GM23338 (cell line): Measurements from ENCODE around the gene MFSD6L.
A peak's percentile ranks its signal among the peaks of the same experiment; 100 is the strongest.

Source experiments
- EZH2 ChIP-seq: fragments of 200-600 bp; sonication (generic); IDR thresholded peaks from one replicate; pipeline ENCODE4 v1.8.0; 2017; ENCODE audit warnings: antibody characterized with exemption, mild to moderate bottlenecking, low read depth; ENCODE audit not compliant: unreplicated experiment
- EZH2phosphoT487 ChIP-seq: fragments of 200-600 bp; sonication (generic); IDR thresholded peaks from one replicate; pipeline ENCODE4 v1.8.1; 2018; ENCODE audit warnings: antibody characterized with exemption; ENCODE audit not compliant: unreplicated experiment
- JUNB ChIP-seq: IDR thresholded peaks from one replicate; pipeline ENCODE4 v1.6.1; 2016; ENCODE audit warnings: antibody characterized with exemption; ENCODE audit not compliant: unreplicated experiment
- POLR2AphosphoS5 ChIP-seq: IDR thresholded peaks from 2 replicates; pipeline ENCODE4 v1.6.1; 2016; ENCODE audit warnings: antibody characterized with exemption, low read depth
- STAT1 ChIP-seq: IDR thresholded peaks from one replicate; pipeline ENCODE4 v1.6.1; 2016; ENCODE audit warnings: antibody characterized with exemption; ENCODE audit not compliant: unreplicated experiment
- TF ChIP-seq, protein P1 (sequence below), 2 experiments: fragments of 200-600 bp in 1 of 2; sonication (generic) in 1 of 2; conservative IDR thresholded peaks; 2 replicates each; pipeline versions ENCODE4 v1.5.1 to v1.6.1; 2016 to 2017; ENCODE audit warnings: antibody characterized with exemption in 2 of 2, low read depth in 2 of 2, mild to moderate bottlenecking in 2 of 2, moderate library complexity in 1 of 2
- TF ChIP-seq, protein P2 (sequence below): IDR thresholded peaks from one replicate; pipeline ENCODE4 v1.6.1; 2018; ENCODE audit warnings: antibody characterized with exemption; ENCODE audit not compliant: unreplicated experiment

DNA sequence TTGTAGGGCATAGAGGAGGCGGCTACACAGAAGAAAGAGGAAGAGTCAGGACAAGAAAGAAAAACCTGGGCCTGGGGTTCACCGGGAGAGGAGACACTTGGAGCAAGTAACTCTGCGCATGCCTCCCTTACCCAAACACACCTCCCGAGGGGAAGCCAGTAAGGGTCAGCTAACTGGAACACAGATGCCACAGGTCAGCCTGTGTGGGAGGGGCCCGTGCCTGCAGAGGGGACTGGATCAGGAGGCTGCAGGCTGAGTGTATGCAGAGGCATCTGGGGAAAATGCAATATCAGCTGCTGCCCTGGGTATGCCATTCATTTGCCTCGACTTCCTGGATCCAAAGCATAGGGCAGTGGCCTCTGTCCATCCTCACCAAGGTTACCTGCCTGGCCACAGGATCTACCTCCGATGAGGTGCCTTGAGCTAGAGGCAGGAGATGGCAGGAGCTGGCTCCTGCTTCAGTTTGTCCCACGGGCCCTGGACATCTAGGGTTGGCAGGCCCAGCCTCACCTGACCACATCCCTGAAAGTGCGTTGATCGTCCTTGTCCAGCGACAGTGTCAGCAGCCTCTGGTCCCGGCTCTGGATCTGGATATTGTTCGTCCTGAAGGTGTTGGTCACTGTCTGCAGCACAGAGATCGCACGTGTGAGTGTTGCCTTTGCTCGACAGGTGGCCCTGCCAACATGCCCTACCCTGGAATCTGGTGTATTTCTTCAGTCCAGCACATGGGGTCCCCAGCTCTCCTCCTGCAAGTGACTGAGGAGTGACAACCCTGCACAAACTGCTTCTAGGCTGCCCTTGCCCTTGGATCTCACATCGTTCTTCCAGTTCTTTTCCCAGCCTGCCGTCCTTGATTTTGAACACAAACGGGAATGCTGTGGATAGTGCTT lies 4.6 kb upstream of the MFSD6L start:
- TF ChIP-seq JUNB (no peak), EZH2 (no peak), POLR2AphosphoS5 (no peak), EZH2phosphoT487 (no peak), STAT1 (no peak)
- TF ChIP-seq, protein P1, sequence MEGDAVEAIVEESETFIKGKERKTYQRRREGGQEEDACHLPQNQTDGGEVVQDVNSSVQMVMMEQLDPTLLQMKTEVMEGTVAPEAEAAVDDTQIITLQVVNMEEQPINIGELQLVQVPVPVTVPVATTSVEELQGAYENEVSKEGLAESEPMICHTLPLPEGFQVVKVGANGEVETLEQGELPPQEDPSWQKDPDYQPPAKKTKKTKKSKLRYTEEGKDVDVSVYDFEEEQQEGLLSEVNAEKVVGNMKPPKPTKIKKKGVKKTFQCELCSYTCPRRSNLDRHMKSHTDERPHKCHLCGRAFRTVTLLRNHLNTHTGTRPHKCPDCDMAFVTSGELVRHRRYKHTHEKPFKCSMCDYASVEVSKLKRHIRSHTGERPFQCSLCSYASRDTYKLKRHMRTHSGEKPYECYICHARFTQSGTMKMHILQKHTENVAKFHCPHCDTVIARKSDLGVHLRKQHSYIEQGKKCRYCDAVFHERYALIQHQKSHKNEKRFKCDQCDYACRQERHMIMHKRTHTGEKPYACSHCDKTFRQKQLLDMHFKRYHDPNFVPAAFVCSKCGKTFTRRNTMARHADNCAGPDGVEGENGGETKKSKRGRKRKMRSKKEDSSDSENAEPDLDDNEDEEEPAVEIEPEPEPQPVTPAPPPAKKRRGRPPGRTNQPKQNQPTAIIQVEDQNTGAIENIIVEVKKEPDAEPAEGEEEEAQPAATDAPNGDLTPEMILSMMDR (conservative IDR thresholded peaks at IDR 0.05; ENCODE audit: low read depth in 2 of 2), result peak; percentile 26 to 66
- TF ChIP-seq, protein P2, sequence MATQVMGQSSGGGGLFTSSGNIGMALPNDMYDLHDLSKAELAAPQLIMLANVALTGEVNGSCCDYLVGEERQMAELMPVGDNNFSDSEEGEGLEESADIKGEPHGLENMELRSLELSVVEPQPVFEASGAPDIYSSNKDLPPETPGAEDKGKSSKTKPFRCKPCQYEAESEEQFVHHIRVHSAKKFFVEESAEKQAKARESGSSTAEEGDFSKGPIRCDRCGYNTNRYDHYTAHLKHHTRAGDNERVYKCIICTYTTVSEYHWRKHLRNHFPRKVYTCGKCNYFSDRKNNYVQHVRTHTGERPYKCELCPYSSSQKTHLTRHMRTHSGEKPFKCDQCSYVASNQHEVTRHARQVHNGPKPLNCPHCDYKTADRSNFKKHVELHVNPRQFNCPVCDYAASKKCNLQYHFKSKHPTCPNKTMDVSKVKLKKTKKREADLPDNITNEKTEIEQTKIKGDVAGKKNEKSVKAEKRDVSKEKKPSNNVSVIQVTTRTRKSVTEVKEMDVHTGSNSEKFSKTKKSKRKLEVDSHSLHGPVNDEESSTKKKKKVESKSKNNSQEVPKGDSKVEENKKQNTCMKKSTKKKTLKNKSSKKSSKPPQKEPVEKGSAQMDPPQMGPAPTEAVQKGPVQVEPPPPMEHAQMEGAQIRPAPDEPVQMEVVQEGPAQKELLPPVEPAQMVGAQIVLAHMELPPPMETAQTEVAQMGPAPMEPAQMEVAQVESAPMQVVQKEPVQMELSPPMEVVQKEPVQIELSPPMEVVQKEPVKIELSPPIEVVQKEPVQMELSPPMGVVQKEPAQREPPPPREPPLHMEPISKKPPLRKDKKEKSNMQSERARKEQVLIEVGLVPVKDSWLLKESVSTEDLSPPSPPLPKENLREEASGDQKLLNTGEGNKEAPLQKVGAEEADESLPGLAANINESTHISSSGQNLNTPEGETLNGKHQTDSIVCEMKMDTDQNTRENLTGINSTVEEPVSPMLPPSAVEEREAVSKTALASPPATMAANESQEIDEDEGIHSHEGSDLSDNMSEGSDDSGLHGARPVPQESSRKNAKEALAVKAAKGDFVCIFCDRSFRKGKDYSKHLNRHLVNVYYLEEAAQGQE, result no peak
